HG03097 (cell line): ENCODE measurements around the gene TMPRSS11F.

Source experiments
- ATAC-seq: cut with Tn5 transposase; IDR thresholded peaks from one replicate; pipeline ENCODE4 v1.9.1; 2021; ENCODE audit not compliant: unreplicated experiment, low FRiP score

The TMPRSS11F gene

GRCh38 chr4:68079928-68080327, 49.7 kb downstream of the TMPRSS11F start:
- no peak for ATAC-seq

GRCh38 chr4:68077737-68078136, 51.9 kb downstream of the TMPRSS11F start:
- ATAC-seq: no peak

- no peak for ATAC-seq
These were observed 52.4 kb downstream of the TMPRSS11F start for GRCh38 chr4:68077301-68077700.

GRCh38 chr4:68076194-68076593, 53.5 kb downstream of the TMPRSS11F start:
- ATAC-seq: no peak

- ATAC-seq: no peak
These were observed 55.3 kb downstream of the TMPRSS11F start for GRCh38 chr4:68074397-68074796.

GRCh38 chr4:68070302-68070701, 59.4 kb downstream of the TMPRSS11F start:
- ATAC-seq: no peak

- no peak for ATAC-seq
These were observed 67.2 kb downstream of the TMPRSS11F start for GRCh38 chr4:68062501-68062900.

- no peak for ATAC-seq
These were observed 91.4 kb downstream of the TMPRSS11F start for GRCh38 chr4:68038272-68038671.

- no peak for ATAC-seq
These were observed 108.5 kb downstream of the TMPRSS11F start for GRCh38 chr4:68021185-68021584.

GRCh38 chr4:68011684-68012083, 118.0 kb downstream of the TMPRSS11F start:
- no peak for ATAC-seq
